Measurements from ENCODE around the gene EPB41L5. TPM values are rescaled to one million over a fixed set of nuclear protein-coding genes. Genes with fewer than 3 reads are reported as not detected.
"Not testable (repeated sequence)": the region's sequence is repeated elsewhere in the genome, so short reads cannot be mapped to it uniquely, and the experiment has no call there.

EPB41L5 gene
- total and polyA plus RNA-seq, 4 donors = 19.7 to 88.4 (median 30.3) TPM

GRCh38 chr2:120064664-120065063 lies 51.8 kb downstream of the EPB41L5 start (continued):
- TF ChIP-seq, protein P1, sequence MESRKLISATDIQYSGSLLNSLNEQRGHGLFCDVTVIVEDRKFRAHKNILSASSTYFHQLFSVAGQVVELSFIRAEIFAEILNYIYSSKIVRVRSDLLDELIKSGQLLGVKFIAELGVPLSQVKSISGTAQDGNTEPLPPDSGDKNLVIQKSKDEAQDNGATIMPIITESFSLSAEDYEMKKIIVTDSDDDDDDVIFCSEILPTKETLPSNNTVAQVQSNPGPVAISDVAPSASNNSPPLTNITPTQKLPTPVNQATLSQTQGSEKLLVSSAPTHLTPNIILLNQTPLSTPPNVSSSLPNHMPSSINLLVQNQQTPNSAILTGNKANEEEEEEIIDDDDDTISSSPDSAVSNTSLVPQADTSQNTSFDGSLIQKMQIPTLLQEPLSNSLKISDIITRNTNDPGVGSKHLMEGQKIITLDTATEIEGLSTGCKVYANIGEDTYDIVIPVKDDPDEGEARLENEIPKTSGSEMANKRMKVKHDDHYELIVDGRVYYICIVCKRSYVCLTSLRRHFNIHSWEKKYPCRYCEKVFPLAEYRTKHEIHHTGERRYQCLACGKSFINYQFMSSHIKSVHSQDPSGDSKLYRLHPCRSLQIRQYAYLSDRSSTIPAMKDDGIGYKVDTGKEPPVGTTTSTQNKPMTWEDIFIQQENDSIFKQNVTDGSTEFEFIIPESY (IDR thresholded peaks at IDR 0.05) = no peak
- no peak for TF ChIP-seq YY1 (IDR thresholded peaks at IDR 0.05)
- no peak for TF ChIP-seq HNF4A (conservative IDR thresholded peaks at IDR 0.05)

GRCh38 chr2:120066800-120067547 lies 54.1 kb downstream of the EPB41L5 start:
- Histone ChIP-seq H3K4me3 (ENCODE audit: low read depth in 1 of 3, low read length in 3 of 3) (no peak overlapping the region), H3K36me3 (ENCODE audit: control insufficient read depth in 4 of 4, insufficient read depth in 3 of 4, low read depth in 1 of 4, low read length in 3 of 4) (no peaks in the 10 kb centered on the region), H3K4me1 (ENCODE audit: control insufficient read depth in 4 of 4, insufficient read depth in 4 of 4, low read length in 3 of 4) (peaks cover 0 to 16% (median 15%) of the 10 kb centered on the region in 4 donors), H3K9me3 (ENCODE audit: control insufficient read depth in 4 of 4, low read length in 3 of 4) (no peaks in the 10 kb centered on the region), H3K27ac (ENCODE audit: low read depth in 1 of 2, low read length in 2 of 2) (peak overlapping the region in 1 of 2 donors; percentile 22), H3K27me3 (ENCODE audit: control insufficient read depth in 4 of 4, insufficient read depth in 4 of 4, low read length in 3 of 4) (no peaks in the 10 kb centered on the region), H3K9ac (ENCODE audit: low read depth in 1 of 2, low read length in 2 of 2) (no peak overlapping the region)
- no peak for DNase-seq (ENCODE audit: low spot score)
- peak; percentile 66 to 79 for TF ChIP-seq JUND (IDR thresholded peaks at IDR 0.05)
- peak; percentile 55 to 67 for TF ChIP-seq RXRA (IDR thresholded peaks at IDR 0.05)
- peak; percentile 50 to 56 for TF ChIP-seq RAD21 (IDR thresholded peaks at IDR 0.05)
- no peak for TF ChIP-seq EGR1 (IDR thresholded peaks at IDR 0.05; ENCODE audit: low read depth in 2 of 2)
- TF ChIP-seq CTCF (IDR thresholded peaks at IDR 0.05; ENCODE audit: low read depth, low read length, missing input control) = no peak
- TF ChIP-seq YY1 (IDR thresholded peaks at IDR 0.05) = peak; percentile 85
- peak; percentile 50 for TF ChIP-seq MAX (IDR thresholded peaks at IDR 0.05)
- TF ChIP-seq NR2F2 (IDR thresholded peaks at IDR 0.05) = no peak
- TF ChIP-seq TAF1 (conservative IDR thresholded peaks at IDR 0.05) = no peak
- TF ChIP-seq HNF4A (conservative IDR thresholded peaks at IDR 0.05) = peak; percentile 70 to 75
- TF ChIP-seq FOXA2 (IDR thresholded peaks at IDR 0.05) = peak; percentile 96
- TF ChIP-seq, protein P2, sequence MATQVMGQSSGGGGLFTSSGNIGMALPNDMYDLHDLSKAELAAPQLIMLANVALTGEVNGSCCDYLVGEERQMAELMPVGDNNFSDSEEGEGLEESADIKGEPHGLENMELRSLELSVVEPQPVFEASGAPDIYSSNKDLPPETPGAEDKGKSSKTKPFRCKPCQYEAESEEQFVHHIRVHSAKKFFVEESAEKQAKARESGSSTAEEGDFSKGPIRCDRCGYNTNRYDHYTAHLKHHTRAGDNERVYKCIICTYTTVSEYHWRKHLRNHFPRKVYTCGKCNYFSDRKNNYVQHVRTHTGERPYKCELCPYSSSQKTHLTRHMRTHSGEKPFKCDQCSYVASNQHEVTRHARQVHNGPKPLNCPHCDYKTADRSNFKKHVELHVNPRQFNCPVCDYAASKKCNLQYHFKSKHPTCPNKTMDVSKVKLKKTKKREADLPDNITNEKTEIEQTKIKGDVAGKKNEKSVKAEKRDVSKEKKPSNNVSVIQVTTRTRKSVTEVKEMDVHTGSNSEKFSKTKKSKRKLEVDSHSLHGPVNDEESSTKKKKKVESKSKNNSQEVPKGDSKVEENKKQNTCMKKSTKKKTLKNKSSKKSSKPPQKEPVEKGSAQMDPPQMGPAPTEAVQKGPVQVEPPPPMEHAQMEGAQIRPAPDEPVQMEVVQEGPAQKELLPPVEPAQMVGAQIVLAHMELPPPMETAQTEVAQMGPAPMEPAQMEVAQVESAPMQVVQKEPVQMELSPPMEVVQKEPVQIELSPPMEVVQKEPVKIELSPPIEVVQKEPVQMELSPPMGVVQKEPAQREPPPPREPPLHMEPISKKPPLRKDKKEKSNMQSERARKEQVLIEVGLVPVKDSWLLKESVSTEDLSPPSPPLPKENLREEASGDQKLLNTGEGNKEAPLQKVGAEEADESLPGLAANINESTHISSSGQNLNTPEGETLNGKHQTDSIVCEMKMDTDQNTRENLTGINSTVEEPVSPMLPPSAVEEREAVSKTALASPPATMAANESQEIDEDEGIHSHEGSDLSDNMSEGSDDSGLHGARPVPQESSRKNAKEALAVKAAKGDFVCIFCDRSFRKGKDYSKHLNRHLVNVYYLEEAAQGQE (IDR thresholded peaks at IDR 0.05) = peak; percentile 54
- TF ChIP-seq GABPA (IDR thresholded peaks at IDR 0.05 in 1 of 2, conservative IDR thresholded peaks at IDR 0.05 in 1 of 2) = peak in 1 of 2 donors; percentile 23
- TF ChIP-seq, protein P1 (IDR thresholded peaks at IDR 0.05) = peak; percentile 57
- TF ChIP-seq SP1 (IDR thresholded peaks at IDR 0.05) = peak; percentile 51
- peak; percentile 14 for TF ChIP-seq ATF3 (IDR thresholded peaks at IDR 0.05)
- peak; percentile 9 for TF ChIP-seq HNF4G (IDR thresholded peaks at IDR 0.05)
- peak; percentile 97 for TF ChIP-seq FOXA1 (IDR thresholded peaks at IDR 0.05)
- WGBS = 24% methylated on average over 6 of the region's 6 CpGs

GRCh38 chr2:120068040-120068658 lies 55.3 kb downstream of the EPB41L5 start:
- peaks cover 0 to 16% (median 15%) of the 10 kb centered on the region in 4 donors for H3K4me1 ChIP-seq (ENCODE audit: control insufficient read depth in 4 of 4, insufficient read depth in 4 of 4, low read length in 3 of 4)
- H3K4me3 ChIP-seq (ENCODE audit: low read depth in 1 of 3, low read length in 3 of 3); H3K27ac ChIP-seq (ENCODE audit: low read depth in 1 of 2, low read length in 2 of 2); H3K36me3 ChIP-seq (ENCODE audit: control insufficient read depth in 4 of 4, insufficient read depth in 3 of 4, low read depth in 1 of 4, low read length in 3 of 4); DNase-seq (ENCODE audit: low spot score); H3K9me3 ChIP-seq (ENCODE audit: control insufficient read depth in 4 of 4, low read length in 3 of 4); H3K27me3 ChIP-seq (ENCODE audit: control insufficient read depth in 4 of 4, insufficient read depth in 4 of 4, low read length in 3 of 4); H3K9ac ChIP-seq (ENCODE audit: low read depth in 1 of 2, low read length in 2 of 2): not testable (repeated sequence)
- 96% methylated on average over 20 of the region's 20 CpGs for WGBS

All from liver (tissue), 9 donors.